HCT116 (cell line): ENCODE measurements around the gene TNIK.

Experiments
- CTCF ChIP-seq, 3 experiments: fragments of 200-600 bp in 1 of 3; sonication (generic) in 1 of 3; IDR thresholded peaks in 2 of 3; conservative IDR thresholded peaks in 1 of 3; 2 replicates each; pipeline ENCODE4 v1.5.1; 2012 to 2017; ENCODE audit warnings: low read depth in 2 of 3, low read length in 2 of 3, antibody characterized with exemption in 1 of 3, borderline replicate concordance in 1 of 3, control low read depth in 1 of 3, mild to moderate bottlenecking in 1 of 3, mixed read lengths in 1 of 3, mixed run types in 1 of 3, moderate library complexity in 1 of 3; ENCODE audit not compliant: insufficient read depth in 1 of 3
- EZH2 ChIP-seq: fragments of 200-600 bp; sonication (generic); IDR thresholded peaks from 2 replicates; pipeline ENCODE4 v1.6.1; 2017; ENCODE audit warnings: antibody characterized with exemption, mixed run types
- EZH2phosphoT487 ChIP-seq: fragments of 200-600 bp; IDR thresholded peaks from 2 replicates; pipeline ENCODE4 v1.6.1; 2018; ENCODE audit warnings: antibody characterized with exemption, borderline replicate concordance
- JUND ChIP-seq: IDR thresholded peaks from 2 replicates; pipeline ENCODE4 v1.6.1; 2012
- POLR2A ChIP-seq: IDR thresholded peaks from 2 replicates; pipeline ENCODE4 v1.7.0; 2011; ENCODE audit warnings: borderline replicate concordance; ENCODE audit not compliant: insufficient read depth, insufficient read length; ENCODE audit errors: extremely low read depth
- POLR2AphosphoS5 ChIP-seq: IDR thresholded peaks from 2 replicates; pipeline ENCODE4 v1.6.1; 2011; ENCODE audit warnings: mild to moderate bottlenecking, low read depth, low read length, moderate library complexity
- RAD21 ChIP-seq: IDR thresholded peaks from 2 replicates; pipeline ENCODE4 v1.6.1; 2012; ENCODE audit warnings: low read depth, mild to moderate bottlenecking
- REST ChIP-seq: IDR thresholded peaks from 2 replicates; pipeline ENCODE4 v1.6.1; 2012; ENCODE audit warnings: low read depth
- TCF7L2 ChIP-seq: IDR thresholded peaks from 2 replicates; pipeline ENCODE4 v1.7.0; 2011; ENCODE audit warnings: borderline replicate concordance, inconsistent platforms; ENCODE audit not compliant: insufficient read depth, insufficient read length; ENCODE audit errors: extremely low read depth
- ZNF274 ChIP-seq: fragments of 200-500 bp; sonication (Bioruptor generic); IDR thresholded peaks from 2 replicates; pipeline ENCODE4 v1.6.1; 2014; ENCODE audit warnings: mild to moderate bottlenecking, low read depth, low read length, inconsistent platforms
- TF ChIP-seq, protein P1 (sequence below): IDR thresholded peaks from 2 replicates; pipeline ENCODE4 v1.6.1; 2011; ENCODE audit warnings: mild to moderate bottlenecking, low read length, moderate library complexity; ENCODE audit not compliant: insufficient replicate concordance; ENCODE audit errors: extremely low read depth
- TF ChIP-seq, protein P2 (sequence below): IDR thresholded peaks from 2 replicates; pipeline ENCODE4 v1.6.1; 2012

GRCh38 chr3:171026597-171027293 lies 433.5 kb downstream of the TNIK start, which contains the start of gene SLC2A2:
- TF ChIP-seq CTCF (IDR thresholded peaks at IDR 0.05 in 2 of 3, conservative IDR thresholded peaks at IDR 0.05 in 1 of 3; ENCODE audit: borderline replicate concordance in 1 of 3, insufficient read depth in 1 of 3, low read depth in 2 of 3, low read length in 2 of 3) (no peak), POLR2AphosphoS5 (no peak), EZH2 (no peak), JUND (no peak), TCF7L2 (no peak), ZNF274 (no peak), RAD21 (no peak), POLR2A (no peak), REST (no peak), EZH2phosphoT487 (no peak)
- TF ChIP-seq, protein P1, sequence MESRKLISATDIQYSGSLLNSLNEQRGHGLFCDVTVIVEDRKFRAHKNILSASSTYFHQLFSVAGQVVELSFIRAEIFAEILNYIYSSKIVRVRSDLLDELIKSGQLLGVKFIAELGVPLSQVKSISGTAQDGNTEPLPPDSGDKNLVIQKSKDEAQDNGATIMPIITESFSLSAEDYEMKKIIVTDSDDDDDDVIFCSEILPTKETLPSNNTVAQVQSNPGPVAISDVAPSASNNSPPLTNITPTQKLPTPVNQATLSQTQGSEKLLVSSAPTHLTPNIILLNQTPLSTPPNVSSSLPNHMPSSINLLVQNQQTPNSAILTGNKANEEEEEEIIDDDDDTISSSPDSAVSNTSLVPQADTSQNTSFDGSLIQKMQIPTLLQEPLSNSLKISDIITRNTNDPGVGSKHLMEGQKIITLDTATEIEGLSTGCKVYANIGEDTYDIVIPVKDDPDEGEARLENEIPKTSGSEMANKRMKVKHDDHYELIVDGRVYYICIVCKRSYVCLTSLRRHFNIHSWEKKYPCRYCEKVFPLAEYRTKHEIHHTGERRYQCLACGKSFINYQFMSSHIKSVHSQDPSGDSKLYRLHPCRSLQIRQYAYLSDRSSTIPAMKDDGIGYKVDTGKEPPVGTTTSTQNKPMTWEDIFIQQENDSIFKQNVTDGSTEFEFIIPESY, result no peak
- TF ChIP-seq, protein P2, sequence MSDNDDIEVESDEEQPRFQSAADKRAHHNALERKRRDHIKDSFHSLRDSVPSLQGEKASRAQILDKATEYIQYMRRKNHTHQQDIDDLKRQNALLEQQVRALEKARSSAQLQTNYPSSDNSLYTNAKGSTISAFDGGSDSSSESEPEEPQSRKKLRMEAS, result no peak
